ENCODE results near the gene CYP4F11. TPM values are rescaled to one million over a fixed set of nuclear protein-coding genes. Genes with fewer than 3 reads are reported as not detected.
"Not testable (repeated sequence)": the region's sequence is repeated elsewhere in the genome, so short reads cannot be mapped to it uniquely, and the experiment has no call there.

CYP4F11 gene
- total RNA-seq, 1 donor from 2014 or later: 2.6 TPM

DNA sequence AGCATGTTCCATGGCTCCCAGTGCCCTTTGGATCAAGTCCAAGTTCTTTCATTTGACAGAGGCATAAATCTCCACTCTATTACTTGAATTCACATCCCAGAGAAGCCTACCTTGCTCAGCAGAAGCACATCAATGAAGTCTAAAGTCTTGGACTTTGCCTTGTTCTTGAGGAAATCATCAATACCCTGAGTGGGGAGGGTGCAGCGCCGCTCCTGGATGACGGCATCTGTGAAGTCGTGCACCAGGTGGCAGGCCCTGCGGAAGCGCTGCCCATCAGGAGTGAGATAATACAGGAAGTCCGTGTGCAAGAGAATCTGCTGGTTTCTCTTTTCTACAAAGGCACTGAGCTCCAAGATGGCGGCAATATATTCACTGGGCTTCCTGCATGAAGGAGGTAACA, 10.6 kb downstream of the CYP4F11 start:
- DNase-seq (ENCODE audit: low read depth): no peak

DNA sequence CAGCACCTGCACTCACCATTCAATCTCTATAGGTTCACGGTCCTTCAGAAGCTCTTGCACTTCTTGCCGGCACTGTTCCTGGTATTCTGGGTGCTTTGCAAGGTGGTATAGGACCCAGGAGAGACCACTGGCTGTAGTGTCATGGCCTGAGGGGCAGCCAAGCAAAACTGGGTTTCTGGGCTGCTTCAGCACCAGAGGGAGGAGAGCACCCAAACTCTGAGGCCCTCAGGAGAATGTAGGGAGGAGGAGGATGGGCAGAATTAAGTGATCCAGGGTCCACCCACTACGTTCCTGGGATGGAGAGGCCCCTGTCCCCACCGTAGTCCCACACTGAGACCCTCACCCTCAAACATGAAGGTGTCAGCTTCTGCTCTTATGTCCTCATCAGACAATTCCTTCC, 12.3 kb downstream of the CYP4F11 start:
- no peak for DNase-seq (ENCODE audit: low read depth)

DNA sequence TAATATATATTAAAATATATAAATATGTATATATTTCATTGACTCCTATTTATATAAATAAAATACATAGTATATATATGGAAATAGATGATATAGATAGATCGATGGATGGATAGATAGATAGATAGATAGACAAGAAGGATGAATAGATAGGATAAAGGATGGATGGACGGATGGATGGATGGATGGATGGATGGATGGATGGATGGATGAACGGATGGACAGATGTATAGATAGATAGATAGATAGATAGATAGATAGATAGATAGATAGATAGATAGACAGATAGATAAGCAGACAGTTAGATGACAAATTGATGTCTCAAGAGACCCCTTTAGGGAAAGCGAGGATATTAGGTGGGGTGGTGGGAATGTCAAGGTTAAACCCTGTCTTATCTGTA, 15.1 kb downstream of the CYP4F11 start:
- no peak for DNase-seq (ENCODE audit: low read depth)

DNA sequence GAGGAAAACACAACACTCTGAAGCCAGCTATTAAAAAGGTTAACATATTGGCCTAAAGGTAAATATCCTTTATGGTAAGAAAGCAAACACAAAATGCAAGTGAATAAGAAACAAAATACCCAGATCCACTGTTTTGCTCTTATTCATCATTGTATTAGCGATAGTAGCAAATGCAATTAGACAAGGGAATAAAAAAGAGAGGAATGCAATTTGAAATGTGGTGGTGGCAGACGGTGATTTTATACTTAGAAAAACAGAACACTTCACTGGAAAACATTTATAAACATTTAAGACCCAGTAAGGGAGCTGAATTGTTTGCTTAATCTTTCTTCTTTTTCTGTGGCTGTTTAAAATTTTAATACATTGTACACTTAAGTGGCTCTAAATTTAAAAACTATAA, 19.2 kb downstream of the CYP4F11 start:
- DNase-seq (ENCODE audit: low read depth): no peak

DNA sequence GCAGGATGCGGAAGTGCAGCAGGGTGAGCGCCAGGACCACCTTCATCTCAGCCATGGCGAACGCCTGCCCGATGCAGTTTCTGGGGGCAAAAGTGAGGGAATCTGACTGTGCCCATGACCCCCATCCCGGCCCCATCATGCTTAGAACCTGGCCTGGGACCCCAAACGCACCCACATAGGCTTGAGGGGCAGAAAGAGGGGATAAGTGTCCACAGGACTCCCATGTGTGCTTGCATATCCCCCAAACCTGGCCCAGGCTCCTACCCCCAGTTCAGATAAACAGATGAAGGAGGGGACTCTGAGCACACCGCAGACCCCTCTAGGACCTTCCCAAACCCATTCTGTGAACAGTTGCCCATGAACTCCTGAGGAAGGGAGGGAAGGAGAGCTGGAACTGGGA, 20.5 kb downstream of the CYP4F11 start:
- DNase-seq (ENCODE audit: low read depth): no peak

DNA sequence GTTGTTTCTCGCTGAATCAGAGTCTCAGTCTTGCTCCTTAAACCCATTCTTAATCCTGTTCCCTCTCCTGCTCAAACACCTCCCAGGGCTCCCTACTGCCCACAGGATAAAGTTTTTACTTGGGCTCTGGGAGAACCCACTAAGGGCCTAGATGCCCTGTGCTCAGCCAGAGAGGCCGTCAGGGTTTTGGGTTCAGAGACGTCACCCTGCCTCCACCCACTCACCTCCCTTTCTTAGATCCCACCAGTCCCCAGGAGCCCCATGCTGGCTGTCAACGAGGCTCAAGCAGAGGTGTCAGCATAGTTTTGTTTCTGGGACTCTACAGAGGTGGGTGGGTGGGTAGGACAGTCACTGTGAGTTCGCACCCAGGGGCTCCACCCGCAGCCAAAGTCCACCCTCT, 20.9 kb downstream of the CYP4F11 start:
- DNase-seq (ENCODE audit: low read depth): no peak

DNA sequence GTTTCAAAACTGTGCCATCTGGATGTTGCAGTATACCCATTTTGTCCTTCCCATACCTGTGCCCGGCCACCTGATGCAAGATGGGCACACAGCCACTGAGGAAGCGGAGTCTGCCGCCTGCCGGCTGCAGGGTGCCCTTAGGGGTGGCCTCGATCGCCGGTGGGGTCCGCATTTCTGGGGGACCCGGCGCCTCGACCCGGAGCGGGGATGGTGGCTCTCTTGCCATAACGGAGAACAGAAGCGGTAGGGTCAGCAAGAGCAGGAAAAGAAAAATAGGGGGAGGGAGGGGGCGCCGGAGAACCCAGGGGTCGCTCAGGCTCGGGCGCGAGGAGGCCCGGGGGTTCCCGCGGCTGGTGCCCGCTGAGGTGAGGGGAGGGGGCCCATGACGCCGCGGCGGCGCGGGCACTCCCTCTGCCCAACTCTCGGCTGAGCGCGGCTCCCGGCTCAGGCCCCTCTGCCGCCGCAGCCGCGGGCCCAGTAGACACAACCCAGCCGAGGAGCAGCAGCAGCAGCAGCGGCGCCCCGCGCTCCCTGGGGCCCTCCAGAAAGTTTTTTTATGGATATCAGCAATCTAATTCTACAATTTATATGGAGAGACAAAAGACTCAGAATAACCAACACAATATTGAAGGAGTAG, 22.6 kb downstream of the CYP4F11 start:
- no peak for DNase-seq (ENCODE audit: low read depth)

DNA sequence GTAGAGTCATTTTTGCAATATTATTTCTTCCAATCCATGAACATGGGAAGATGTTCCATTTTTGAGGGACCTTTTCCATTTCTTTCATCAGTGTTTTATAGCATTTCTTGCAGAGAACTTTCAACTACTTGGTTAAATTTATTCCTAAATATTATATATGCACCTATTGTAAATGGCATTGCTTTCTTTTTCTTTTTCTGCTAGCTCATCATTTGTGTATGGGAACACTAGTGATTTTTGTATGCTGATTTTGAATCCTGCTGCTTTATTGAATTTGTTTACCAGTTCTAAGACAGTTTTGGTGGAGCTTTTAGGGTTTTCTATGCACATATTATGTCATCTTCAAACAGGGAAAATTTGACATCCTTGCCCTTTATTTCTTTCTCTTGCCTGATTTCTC, 29.3 kb downstream of the CYP4F11 start:
- no peak for DNase-seq (ENCODE audit: low read depth)

DNA sequence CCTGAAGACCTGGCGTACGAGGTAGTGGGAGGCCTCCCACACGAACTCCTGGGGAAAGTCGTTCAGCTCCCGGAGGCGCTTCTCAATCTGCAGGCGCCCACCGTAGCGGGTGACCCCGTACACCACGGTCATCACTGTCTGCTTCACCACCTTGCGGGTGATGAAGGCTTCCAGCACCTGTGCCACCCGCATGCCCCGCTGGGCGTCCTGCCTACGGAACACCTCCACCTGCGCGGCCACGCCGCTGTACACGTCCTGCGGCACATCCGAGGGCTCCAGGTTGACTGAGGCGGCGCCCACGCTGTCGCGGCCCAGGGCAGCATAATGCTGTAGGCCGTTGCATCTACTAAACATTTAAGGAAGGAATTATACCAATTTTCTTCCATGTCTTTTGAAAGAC, 31.4 kb downstream of the CYP4F11 start:
- DNase-seq (ENCODE audit: low read depth): not testable (repeated sequence)

DNA sequence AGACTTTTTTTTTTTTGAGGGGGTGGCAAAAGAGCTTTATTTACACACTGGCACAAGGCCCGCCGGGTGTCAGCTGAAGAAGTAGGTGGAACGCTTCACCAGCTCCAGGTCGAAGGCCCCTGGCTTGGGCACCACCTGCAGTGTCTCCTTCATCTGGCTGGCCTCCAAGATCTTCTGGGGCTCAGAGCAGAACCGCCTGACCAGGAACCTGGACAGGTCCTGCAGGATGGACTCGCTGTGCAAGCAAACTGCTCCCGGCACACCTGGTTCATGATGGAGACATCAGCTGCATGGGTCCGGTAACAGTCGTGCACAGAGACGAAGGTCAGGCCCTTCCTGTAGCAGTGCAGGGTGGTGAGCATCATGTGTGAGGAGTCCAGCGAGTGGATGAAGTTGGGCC, 32.1 kb downstream of the CYP4F11 start:
- DNase-seq (ENCODE audit: low read depth): no peak

DNA sequence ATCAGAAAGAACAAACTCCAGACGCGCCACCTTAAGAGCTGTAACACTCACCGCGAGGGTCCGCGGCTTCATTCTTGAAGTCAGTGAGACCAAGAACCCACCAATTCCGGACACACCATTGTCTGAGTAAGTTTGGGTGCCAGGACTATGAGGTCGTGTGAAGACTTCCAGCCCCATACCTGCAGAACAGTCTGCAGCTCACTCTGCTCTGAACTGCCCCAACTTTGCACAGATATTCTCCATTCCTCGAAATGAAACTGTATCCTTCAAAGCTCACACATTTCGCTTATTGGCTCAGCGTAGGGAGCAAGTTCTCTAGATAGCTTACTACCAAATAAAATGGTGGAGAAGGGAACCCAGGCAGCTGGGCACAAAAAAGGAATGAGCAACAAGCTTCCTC, 33.8 kb downstream of the CYP4F11 start:
- DNase-seq (ENCODE audit: low read depth): no peak

DNA sequence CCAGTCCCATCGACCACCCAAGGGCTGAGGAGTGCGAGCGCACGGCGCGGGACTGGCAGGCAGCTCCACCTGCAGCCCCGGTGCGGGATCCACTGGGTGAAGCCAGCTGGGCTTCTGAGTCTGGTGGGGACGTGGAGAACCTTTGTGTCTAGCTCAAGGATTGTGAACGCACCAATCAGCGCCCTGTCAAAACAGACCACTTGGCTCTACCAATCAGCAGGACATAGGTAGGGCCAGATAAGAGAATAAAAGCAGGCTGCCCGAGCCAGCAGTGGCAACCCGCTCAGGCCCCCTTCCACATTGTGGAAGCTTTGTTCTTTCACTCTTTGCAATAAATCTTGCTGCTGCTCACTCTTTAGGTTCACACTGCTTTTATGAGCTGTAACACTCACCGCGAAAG, 34.3 kb downstream of the CYP4F11 start:
- DNase-seq (ENCODE audit: low read depth): not testable (repeated sequence)

DNA sequence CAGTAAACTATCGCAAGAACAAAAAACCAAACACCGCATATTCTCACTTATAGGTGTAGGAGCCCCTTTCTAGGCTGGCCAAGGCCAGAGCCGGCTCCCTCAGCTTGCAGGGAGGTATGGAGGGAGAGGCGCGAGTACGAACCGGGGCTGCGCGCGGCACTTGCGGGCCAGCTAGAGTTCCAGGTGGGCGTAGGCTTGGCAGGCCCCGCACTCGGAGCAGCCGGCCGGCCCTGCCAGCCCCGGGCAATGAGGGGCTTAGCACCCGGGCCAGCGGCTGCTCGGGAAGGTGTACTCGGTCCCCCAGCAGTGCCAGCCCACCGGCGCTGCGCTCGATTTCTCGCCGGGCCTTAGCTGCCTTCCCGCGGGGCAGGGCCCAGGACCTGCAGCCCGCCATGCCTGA, 34.8 kb downstream of the CYP4F11 start:
- DNase-seq (ENCODE audit: low read depth): not testable (repeated sequence)

DNA sequence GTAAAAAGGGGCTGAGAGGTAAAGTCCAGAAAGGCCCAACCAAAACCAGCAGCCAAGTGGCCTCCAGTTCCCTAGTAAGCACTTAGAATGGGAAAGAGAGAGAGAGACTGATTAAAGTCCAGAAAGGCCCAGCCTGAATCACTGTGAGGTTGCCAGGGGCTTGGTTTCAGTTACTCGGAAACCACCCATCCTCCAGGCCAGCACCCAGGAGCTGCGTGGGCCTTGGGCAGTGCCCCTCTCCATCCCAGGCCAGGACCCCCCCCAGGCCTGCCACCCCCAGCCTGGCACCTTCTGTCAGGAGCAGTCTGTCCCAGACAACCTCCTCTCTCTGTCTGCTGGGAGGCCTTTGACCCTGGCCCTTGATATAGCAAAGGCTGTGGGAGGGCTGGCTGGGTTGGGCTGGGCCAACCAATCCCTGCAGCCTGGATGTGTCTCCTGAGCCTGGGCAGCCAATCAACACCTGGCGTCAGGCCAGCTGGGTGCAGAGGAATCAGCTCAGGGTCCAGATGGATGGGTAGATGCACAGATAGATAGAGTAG, 36.5 kb downstream of the CYP4F11 start, which contains the start of gene CYP4F2:
TSS of gene CYP4F2 (minus strand) at position 337 of the 539 bp plus-strand sequence. CDS start 463 bp downstream, outside the sequence.
- DNase-seq (ENCODE audit: low read depth): no peak

DNA sequence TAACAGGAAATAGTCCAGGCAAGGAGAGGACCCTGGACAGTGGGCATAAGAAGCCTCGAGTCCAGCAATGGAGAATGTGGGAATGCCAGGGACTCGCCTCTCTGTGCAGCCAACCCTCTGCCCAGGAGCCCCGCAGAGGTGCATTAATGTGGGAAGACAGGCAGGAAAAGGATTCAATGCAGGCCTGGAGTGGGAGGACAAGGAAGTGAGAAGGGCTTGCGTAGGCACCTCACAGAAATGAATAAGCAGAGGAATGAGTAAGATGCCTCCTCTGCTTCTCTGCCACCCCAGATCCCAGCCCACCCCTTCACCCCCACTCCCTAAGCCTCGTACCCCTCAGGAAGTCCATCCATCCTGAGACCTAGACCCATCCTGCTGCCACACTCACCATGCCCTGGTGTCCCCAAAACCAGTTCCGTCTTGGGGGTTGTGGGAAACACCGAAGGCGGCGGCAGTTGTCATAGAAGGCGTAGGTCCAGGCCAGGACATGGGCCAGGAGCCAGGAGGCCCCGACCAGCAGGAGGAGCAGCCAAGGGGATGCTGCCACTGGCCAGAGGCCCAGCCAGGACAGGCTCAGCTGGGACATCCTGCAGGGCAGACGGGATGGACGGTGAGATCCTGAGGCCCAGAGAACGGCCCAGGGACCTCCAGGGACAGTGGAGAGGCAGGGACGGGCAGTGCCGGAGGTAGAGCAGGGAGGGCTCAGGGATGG, 37.1 kb downstream of the CYP4F11 start:
- DNase-seq (ENCODE audit: low read depth): no peak

DNA sequence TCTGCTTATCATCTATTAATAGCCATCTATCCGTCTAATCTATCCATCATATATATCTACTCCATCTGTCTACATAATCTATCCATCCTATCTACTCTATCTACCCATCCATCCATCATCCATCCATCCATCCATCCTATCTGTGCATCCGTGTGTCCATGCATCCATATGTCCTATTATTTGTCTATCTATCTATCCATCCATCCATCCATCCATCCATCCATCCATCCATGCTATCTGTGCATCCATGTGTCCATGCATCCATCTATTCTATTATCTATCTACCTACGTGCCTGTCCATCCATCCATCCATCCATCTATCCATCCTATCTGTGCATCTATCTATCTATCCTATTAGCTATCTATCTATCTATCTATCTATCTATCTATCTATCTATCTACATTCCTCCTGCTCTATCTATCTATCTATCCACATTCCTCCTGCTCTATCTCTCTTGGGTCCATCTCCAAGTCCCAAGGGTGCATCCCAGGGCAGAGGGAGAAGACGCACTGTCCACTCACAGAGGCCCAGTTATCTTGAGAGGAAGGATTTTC, 38.4 kb downstream of the CYP4F11 start:
- DNase-seq (ENCODE audit: low read depth): no peak

DNA sequence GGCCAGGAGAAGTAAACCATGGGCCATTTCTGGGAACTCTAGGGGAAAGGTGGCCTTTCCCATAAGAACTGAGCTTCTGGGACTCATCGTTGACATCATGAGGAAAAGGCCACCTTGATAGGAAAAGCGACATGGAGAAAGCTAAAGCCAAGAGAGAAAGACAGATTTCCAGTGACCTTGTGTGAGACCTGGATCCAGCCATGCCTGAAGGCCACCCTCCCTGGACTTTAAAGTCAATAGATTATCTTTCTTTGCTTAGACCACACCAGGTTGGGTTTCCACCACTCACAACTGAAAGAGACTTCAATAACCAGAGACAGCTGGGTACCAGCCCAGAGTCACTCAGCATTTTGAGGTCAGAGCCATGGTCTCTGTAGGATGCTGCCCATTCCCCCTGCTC, 40.0 kb downstream of the CYP4F11 start:
- DNase-seq (ENCODE audit: low read depth): no peak

DNA sequence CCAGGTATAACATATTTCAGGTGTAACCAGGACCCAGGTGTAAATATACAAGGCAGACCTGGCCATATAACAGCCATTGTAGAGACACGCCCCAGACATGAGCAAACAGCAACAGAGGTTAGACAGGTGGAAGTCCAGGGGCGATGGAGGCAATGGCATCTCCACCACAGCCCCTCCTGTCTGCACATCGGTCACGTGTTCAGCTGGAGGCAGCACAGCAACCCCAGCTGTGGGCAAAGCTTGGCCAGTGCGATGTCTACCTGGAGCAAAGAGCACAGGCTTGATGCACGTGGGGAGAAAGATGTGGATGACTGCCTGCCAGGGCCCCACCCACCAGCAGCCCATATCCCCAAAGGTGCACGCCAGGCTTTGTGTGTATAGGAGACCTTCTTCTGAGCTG, 40.9 kb downstream of the CYP4F11 start:
- no peak for DNase-seq (ENCODE audit: low read depth)

DNA sequence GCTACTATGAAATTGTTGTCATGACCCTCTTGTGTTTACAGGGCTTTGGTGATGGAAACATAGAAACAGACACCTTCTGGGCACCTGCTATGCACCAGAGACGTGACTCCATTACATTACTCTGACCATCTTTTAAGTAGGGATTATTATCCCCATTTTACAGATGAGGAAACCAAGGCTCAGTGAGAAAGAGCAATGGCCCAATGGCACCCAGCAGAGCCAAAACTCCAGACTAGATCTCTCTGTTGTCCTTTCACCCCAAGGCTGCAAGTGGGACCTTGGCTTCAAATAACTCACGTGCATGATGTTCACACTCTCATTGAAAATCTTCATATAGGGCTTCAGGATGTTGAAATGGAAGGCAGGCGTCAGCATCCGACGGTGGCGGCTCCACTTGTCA, 42.3 kb downstream of the CYP4F11 start:
- DNase-seq (ENCODE audit: low read depth): no peak

DNA sequence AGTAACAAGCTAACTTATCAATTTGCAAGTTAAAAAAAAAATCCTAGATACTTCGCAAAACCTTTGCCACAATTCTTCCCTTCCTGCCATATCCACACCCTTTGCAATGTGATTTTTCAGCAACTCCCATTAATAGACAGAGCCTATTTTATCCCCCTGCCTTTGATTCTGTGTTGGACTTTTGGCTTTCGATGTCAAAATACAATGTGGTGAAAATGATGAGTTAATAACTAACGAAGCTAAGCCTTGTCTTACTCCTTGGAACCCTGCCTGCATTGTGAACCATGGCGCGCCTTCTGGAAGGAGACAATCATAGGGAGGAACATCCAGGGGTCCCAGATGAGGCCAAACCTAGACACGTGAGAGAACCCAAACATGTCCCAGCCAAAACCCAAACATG, 42.9 kb downstream of the CYP4F11 start:
- DNase-seq (ENCODE audit: low read depth): no peak

DNA sequence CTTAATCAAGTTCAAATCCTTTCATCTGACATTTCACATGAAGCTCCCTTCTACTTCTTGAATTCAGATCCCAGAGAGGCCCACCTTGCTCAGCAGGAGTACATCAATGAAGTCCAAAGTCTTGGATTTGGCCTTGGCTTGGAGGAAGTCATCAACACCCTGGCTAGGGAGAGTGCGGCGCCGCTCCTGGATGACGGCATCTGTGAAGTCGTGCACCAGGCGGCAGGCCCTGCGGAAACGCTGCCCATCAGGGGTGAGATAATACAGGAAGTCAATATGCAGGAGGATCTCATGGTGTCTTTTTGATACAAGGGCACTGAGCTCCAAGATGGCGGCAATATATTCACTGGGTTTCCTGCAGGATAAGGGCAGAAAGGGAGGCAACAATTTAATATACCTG, 45.0 kb downstream of the CYP4F11 start:
- not testable (repeated sequence) for DNase-seq (ENCODE audit: low read depth)

DNA sequence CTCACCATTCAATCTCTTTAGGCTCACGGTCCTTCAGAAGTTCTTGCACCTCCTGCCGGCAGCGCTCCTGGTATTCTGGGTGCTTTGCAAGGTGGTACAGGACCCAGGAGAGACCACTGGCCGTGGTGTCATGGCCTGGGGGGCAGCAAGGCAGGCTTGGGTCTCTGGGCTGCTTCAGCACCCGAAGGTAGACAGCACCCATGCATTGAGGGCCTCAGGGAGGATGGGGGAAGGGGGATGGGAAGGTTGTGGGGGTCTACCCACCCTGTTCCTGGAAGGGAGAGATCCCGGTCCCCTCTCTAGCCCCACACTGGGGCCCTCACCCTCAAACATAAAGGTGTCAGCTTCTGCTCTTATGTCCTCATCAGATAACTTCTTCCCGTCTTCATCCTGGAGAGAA, 48.4 kb downstream of the CYP4F11 start:
- DNase-seq (ENCODE audit: low read depth): no peak

DNA sequence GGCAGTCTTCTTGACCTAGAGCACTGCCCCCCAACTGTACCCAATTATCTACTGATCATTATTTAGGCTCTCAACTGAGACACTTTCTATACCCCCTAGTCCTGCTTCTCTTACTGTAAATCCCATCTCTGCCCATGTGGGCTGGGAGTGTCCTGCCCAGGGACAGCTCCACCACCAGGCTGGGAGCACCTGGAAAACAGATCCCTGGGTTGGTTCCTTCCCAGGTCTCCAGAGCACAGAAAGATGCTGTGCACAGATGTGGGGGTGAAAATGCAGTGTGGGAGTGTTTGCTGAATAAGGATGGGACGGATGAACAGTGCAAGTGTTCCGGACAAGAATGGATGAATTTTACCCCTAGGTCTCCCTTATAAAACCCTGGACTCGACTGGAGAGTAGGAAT, 49.2 kb downstream of the CYP4F11 start:
- no peak for DNase-seq (ENCODE audit: low read depth)
